ENCODE measurements around the gene STX3. TPM values are rescaled to one million over a fixed set of nuclear protein-coding genes. Genes with fewer than 3 reads are reported as not detected.

Gene STX3
- total and polyA plus RNA-seq, 2 of the 8 experiments (the other 6 are each of a cell fraction or from before 2014, with no cell fraction given): 50.5 to 56.1 TPM

GRCh38 chr11:59728154-59728553, 27.0 kb upstream of the STX3 start:
- H2BK20ac ChIP-seq (ENCODE audit: low read length): no peak overlapping the region
- CTCF ChIA-PET (ENCODE audit: partially characterized antibody): no interaction called here
- no peak overlapping the region for H2BK15ac ChIP-seq (ENCODE audit: low read length)
- WGBS, 2 experiments (ENCODE audit: extremely low coverage in 1 of 2, insufficient coverage in 1 of 2, insufficient read length in 1 of 2, insufficient replicate concordance in 2 of 2, low coverage in 1 of 2, low lambda C conversion rate in 2 of 2, missing lambda C conversion rate in 1 of 2): 91% methylated on average over 3 of the region's 3 CpGs; no CpG with 5 or more reads in 1 of the 2 experiments
- no peaks in the 10 kb centered on the region for H3K23me2 ChIP-seq (ENCODE audit: low read depth, low read length)
- no peak overlapping the region for H2BK5ac ChIP-seq (ENCODE audit: low read depth, low read length)
- H2AK5ac ChIP-seq (ENCODE audit: low read depth, low read length): no peak overlapping the region
- no peak overlapping the region for H2BK120ac ChIP-seq (replicated peaks; ENCODE audit: low read depth, low read length)
- FAIRE-seq (no peak), DNase-seq (ENCODE audit: low read depth in 1 of 2, low spot score in 2 of 2) (no peak)
- H4K5ac ChIP-seq (ENCODE audit: insufficient read length, low read depth, low read length): no peak overlapping the region
- no peaks in the 10 kb centered on the region for H3K9me3 ChIP-seq (ENCODE audit: insufficient read depth in 2 of 2, low read depth in 1 of 2, low read length in 1 of 2)
- H3K9ac ChIP-seq (replicated peaks in 1 of 4; ENCODE audit: extremely low read depth in 1 of 4, low read depth in 3 of 4, low read length in 3 of 4): no peak overlapping the region
- H3K36me3 ChIP-seq (ENCODE audit: control insufficient read depth in 2 of 4, insufficient read depth in 4 of 4, low read length in 3 of 4): no peaks in the 10 kb centered on the region
- no peak overlapping the region for H4K91ac ChIP-seq (replicated peaks; ENCODE audit: insufficient read length, low read length)
- no peak overlapping the region for H3K23ac ChIP-seq (ENCODE audit: insufficient read length)
- H3K4me3 ChIP-seq (ENCODE audit: extremely low read depth in 1 of 4, insufficient read depth in 2 of 4, low read depth in 3 of 4, low read length in 4 of 4): no peak overlapping the region
- H2AFZ ChIP-seq (ENCODE audit: low read length): no peak overlapping the region
- no peaks in the 10 kb centered on the region for H3K79me1 ChIP-seq (ENCODE audit: low read depth, low read length)
- no peaks in the 10 kb centered on the region for H4K20me1 ChIP-seq (replicated peaks in 1 of 2; ENCODE audit: control insufficient read depth in 1 of 2, insufficient read depth in 2 of 2, low read length in 2 of 2)
- H3K56ac ChIP-seq (replicated peaks; ENCODE audit: insufficient read length, low read depth, low read length): no peak overlapping the region
- no peak overlapping the region for H3K4me2 ChIP-seq (ENCODE audit: insufficient read depth in 1 of 2, low read depth in 2 of 2, low read length in 2 of 2)
- no peak overlapping the region for H3K18ac ChIP-seq (ENCODE audit: extremely low read depth, low read length)
- H3K79me2 ChIP-seq (ENCODE audit: control insufficient read depth in 1 of 2, insufficient read depth in 2 of 2, low read length in 2 of 2): no peaks in the 10 kb centered on the region
- no peaks in the 10 kb centered on the region for H3K4me1 ChIP-seq (replicated peaks in 1 of 4; ENCODE audit: control insufficient read depth in 3 of 4, insufficient read depth in 4 of 4, low read length in 3 of 4)
- H3K14ac ChIP-seq (ENCODE audit: insufficient read length): no peak overlapping the region
- POLR2A ChIA-PET (ENCODE audit: partially characterized antibody): no interaction called here
- no peaks in the 10 kb centered on the region for H3K27me3 ChIP-seq (replicated peaks in 1 of 4; ENCODE audit: control insufficient read depth in 3 of 4, extremely low read depth in 1 of 4, insufficient read depth in 3 of 4, low read length in 3 of 4)
- no peak overlapping the region for H3K4ac ChIP-seq (replicated peaks; ENCODE audit: insufficient read length, low read depth, low read length)
- H4K8ac ChIP-seq (ENCODE audit: extremely low read depth, insufficient read depth, low read length): no peak overlapping the region
- no peak overlapping the region for H2BK12ac ChIP-seq (ENCODE audit: low read depth, low read length)
- no peak overlapping the region for H3K27ac ChIP-seq (ENCODE audit: low read depth, low read length)
- TF ChIP-seq SIN3A (conservative IDR thresholded peaks at IDR 0.05 in 1 of 2, IDR thresholded peaks at IDR 0.05 in 1 of 2; ENCODE audit: low read depth in 1 of 2, low read length in 2 of 2) (no peak), MAX (IDR thresholded peaks at IDR 0.05) (no peak), E2F6 (IDR thresholded peaks at IDR 0.05) (no peak), FOSL1 (IDR thresholded peaks at IDR 0.05; ENCODE audit: insufficient read depth, low read depth, low read length) (no peak), POU5F1 (IDR thresholded peaks at IDR 0.05; ENCODE audit: low read depth, low read length) (no peak), RFX5 (IDR thresholded peaks at IDR 0.05; ENCODE audit: borderline replicate concordance, low read depth, low read length) (no peak), HDAC2 (IDR thresholded peaks at IDR 0.05; ENCODE audit: borderline replicate concordance in 1 of 2, low read depth in 2 of 2, low read length in 2 of 2) (no peak), EGR1 (IDR thresholded peaks at IDR 0.05; ENCODE audit: borderline replicate concordance, low read depth, low read length) (no peak), CHD2 (IDR thresholded peaks at IDR 0.05; ENCODE audit: low read length) (no peak), EP300 (IDR thresholded peaks at IDR 0.05; ENCODE audit: borderline replicate concordance in 1 of 2, low read depth in 2 of 2, low read length in 2 of 2) (no peak), NRF1 (IDR thresholded peaks at IDR 0.05; ENCODE audit: low read depth, low read length) (no peak), SP4 (IDR thresholded peaks at IDR 0.05; ENCODE audit: low read length) (no peak), MAFK (IDR thresholded peaks at IDR 0.05; ENCODE audit: low read depth, low read length) (no peak)

All from H1 (cell line).